OCI-LY1 (cell line): ENCODE results near the gene MYO18A.
A peak's percentile ranks its signal among the peaks of the same experiment; 100 is the strongest.
"Not testable (repeated sequence)": the region's sequence is repeated elsewhere in the genome, so short reads cannot be mapped to it uniquely, and the experiment has no call there.

ENCODE experiments used
- H2AFZ ChIP-seq: fragments of 200-600 bp; sonication (generic), shearing (Covaris generic); 2 replicates; pipeline ENCODE4 v1.6.0; 2014; ENCODE audit warnings: antibody characterized with exemption, mild to moderate bottlenecking, low read length
- H3F3A ChIP-seq: fragments of 200-600 bp; sonication (generic), shearing (Covaris generic); 2 replicates; pipeline ENCODE4 v1.6.0; 2014; ENCODE audit warnings: mild to moderate bottlenecking, antibody characterized with exemption, low read length, moderate library complexity; ENCODE audit not compliant: insufficient read depth
- H3K27ac ChIP-seq: fragments of 200-600 bp; sonication (generic); 2 replicates; pipeline ENCODE4 v1.5.1; 2014; ENCODE audit warnings: low read length, mixed run types, mild to moderate bottlenecking, low read depth; ENCODE audit not compliant: poor library complexity, severe bottlenecking
- H3K27me3 ChIP-seq: fragments of 200-600 bp; sonication (generic); 2 replicates; pipeline ENCODE4 v1.6.0; 2014; ENCODE audit warnings: antibody characterized with exemption, mild to moderate bottlenecking, low read length, moderate library complexity; ENCODE audit not compliant: insufficient read depth
- H3K36me3 ChIP-seq: fragments of 200-600 bp; sonication (generic); 2 replicates; pipeline ENCODE4 v1.6.1; 2014; ENCODE audit warnings: mild to moderate bottlenecking, antibody characterized with exemption, low read length, moderate library complexity, mixed read lengths; ENCODE audit not compliant: insufficient read depth
- H3K4me1 ChIP-seq: fragments of 200-600 bp; sonication (generic); 2 replicates; pipeline ENCODE4 v1.5.1; 2014; ENCODE audit warnings: mild to moderate bottlenecking, low read length, moderate library complexity; ENCODE audit not compliant: insufficient read depth, severe bottlenecking
- H3K4me2 ChIP-seq: fragments of 200-600 bp; sonication (generic), shearing (Covaris generic); 2 replicates; pipeline ENCODE4 v1.6.1; 2014; ENCODE audit warnings: low read length
- H3K4me3 ChIP-seq: fragments of 200-600 bp; sonication (generic); 2 replicates; pipeline ENCODE4 v1.5.1; 2014; ENCODE audit warnings: low read length, low read depth, mild to moderate bottlenecking, mixed read lengths; ENCODE audit not compliant: poor library complexity, severe bottlenecking
- H3K79me2 ChIP-seq: fragments of 200-600 bp; shearing (Covaris generic); 2 replicates; pipeline ENCODE4 v1.6.1; 2016; ENCODE audit warnings: mixed run types, low read length, mixed read lengths; ENCODE audit not compliant: insufficient read depth
- H3K9ac ChIP-seq: fragments of 200-600 bp; sonication (generic), shearing (Covaris generic); 2 replicates; pipeline ENCODE4 v1.6.1; 2014; ENCODE audit warnings: mild to moderate bottlenecking, low read length, mixed read lengths
- H3K9me2 ChIP-seq: fragments of 200-600 bp; sonication (generic), shearing (Covaris generic); 2 replicates; pipeline ENCODE4 v1.6.1; 2014; ENCODE audit warnings: low read depth, mild to moderate bottlenecking, low read length, mixed read lengths
- H3K9me3 ChIP-seq: fragments of 200-600 bp; shearing (Covaris generic); 2 replicates; pipeline ENCODE4 v1.6.1; 2014; ENCODE audit warnings: low read length, mixed read lengths
- H4K20me1 ChIP-seq: fragments of 200-600 bp; sonication (generic), shearing (Covaris generic); 2 replicates; pipeline ENCODE4 v1.6.0; 2016; ENCODE audit warnings: mild to moderate bottlenecking, low read length; ENCODE audit not compliant: insufficient read depth
- EZH2 ChIP-seq: fragments of 200-600 bp; sonication (generic), shearing (Covaris generic); IDR thresholded peaks from 2 replicates; pipeline ENCODE4 v1.8.0; 2017; ENCODE audit warnings: borderline replicate concordance, mixed run types, mild to moderate bottlenecking, antibody characterized with exemption, low read length, moderate library complexity, mixed read lengths
- TF ChIP-seq, protein P1 (sequence below): fragments of 200-600 bp; sonication (generic), shearing (Covaris generic); IDR thresholded peaks from 2 replicates; pipeline ENCODE4 v1.5.1; 2017; ENCODE audit warnings: mild to moderate bottlenecking, antibody characterized with exemption, low read length, moderate library complexity, mixed read lengths

Gene MYO18A

DNA sequence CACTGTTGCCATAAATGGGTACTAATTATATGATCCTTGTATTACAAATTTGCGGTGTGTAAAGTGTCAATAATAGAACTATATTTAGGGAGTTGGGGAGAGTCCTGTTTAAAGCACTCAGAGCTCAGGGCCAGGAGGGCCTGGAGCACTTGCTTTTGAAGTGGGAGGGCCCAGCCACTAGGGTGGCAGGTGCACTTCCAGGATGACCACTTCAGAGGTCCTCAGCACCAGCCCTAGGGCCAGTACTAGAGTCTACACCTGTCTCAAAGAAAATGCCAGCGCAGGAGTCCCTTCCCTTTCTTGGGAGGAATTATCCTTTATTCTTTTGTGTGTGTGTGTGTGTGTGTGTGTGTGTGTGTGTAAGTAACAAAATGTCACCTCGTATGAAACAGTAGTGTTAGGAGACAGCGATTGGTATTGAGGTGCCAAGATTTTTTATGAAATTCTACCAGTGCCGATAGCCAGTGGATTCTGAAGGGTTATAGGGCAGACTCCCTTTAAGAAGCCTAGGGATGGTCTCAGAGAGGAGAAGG is 31.9 kb downstream of the MYO18A start:
- Histone ChIP-seq H3K36me3 (no peaks in the 10 kb centered on the region), H3K9me3 (no peaks in the 10 kb centered on the region), H3K4me1 (peaks cover 35% of the 10 kb centered on the region), H3K4me3 (peak overlapping the region; percentile 48), H3K79me2 (no peaks in the 10 kb centered on the region), H3K9me2 (no peaks in the 10 kb centered on the region), H3K27me3 (no peaks in the 10 kb centered on the region), H3K9ac (peak overlapping the region; percentile 51), H2AFZ (no peak overlapping the region), H4K20me1 (no peaks in the 10 kb centered on the region), H3K27ac (peak overlapping the region; percentile 28), H3K4me2 (peak overlapping the region; percentile 67), H3F3A (peaks cover 5% of the 10 kb centered on the region; the same call in 1 of the 2 replicates)
- TF ChIP-seq, protein P1, sequence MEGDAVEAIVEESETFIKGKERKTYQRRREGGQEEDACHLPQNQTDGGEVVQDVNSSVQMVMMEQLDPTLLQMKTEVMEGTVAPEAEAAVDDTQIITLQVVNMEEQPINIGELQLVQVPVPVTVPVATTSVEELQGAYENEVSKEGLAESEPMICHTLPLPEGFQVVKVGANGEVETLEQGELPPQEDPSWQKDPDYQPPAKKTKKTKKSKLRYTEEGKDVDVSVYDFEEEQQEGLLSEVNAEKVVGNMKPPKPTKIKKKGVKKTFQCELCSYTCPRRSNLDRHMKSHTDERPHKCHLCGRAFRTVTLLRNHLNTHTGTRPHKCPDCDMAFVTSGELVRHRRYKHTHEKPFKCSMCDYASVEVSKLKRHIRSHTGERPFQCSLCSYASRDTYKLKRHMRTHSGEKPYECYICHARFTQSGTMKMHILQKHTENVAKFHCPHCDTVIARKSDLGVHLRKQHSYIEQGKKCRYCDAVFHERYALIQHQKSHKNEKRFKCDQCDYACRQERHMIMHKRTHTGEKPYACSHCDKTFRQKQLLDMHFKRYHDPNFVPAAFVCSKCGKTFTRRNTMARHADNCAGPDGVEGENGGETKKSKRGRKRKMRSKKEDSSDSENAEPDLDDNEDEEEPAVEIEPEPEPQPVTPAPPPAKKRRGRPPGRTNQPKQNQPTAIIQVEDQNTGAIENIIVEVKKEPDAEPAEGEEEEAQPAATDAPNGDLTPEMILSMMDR: no peak
- TF ChIP-seq EZH2: no peak

DNA sequence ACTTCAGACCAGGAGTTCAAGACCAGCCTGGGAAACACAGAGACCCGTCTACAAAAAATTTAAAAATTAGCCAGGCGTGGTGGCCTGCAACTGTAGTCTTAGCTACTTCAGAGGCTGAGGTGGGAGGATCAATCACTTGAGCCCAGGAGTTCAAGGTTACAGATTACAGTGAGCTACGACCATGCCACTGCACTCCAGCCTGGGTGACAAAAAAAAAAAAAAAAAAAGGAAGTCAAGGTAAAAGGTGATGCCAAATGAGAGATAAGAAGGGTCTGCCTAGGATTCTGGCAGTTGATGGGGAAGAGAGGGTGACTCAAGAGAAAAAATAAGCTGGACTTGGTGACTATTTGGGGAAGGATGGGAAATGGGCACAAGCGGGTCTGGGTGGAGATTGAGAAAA is 32.5 kb downstream of the MYO18A start:
- Histone ChIP-seq H3K4me2 (no peak overlapping the region), H3K36me3 (no peaks in the 10 kb centered on the region), H4K20me1 (no peaks in the 10 kb centered on the region), H3K27ac (no peak overlapping the region), H3K79me2 (no peaks in the 10 kb centered on the region), H3K27me3 (no peaks in the 10 kb centered on the region), H3F3A (peaks cover 5% of the 10 kb centered on the region; the same call in 1 of the 2 replicates), H3K9me3 (no peaks in the 10 kb centered on the region), H3K4me1 (peaks cover 35% of the 10 kb centered on the region), H2AFZ (no peak overlapping the region), H3K4me3 (no peak overlapping the region), H3K9ac (no peak overlapping the region), H3K9me2 (no peaks in the 10 kb centered on the region)
- TF ChIP-seq, protein P1: no peak
- TF ChIP-seq EZH2: no peak

- not testable (repeated sequence) for H3K9me3 ChIP-seq, H3K4me2 ChIP-seq, H3F3A ChIP-seq, H2AFZ ChIP-seq, H3K9ac ChIP-seq, H3K4me3 ChIP-seq, H3K9me2 ChIP-seq, H4K20me1 ChIP-seq, H3K27ac ChIP-seq, H3K79me2 ChIP-seq, H3K27me3 ChIP-seq, H3K36me3 ChIP-seq
- H3K4me1 ChIP-seq: peaks cover 37% of the 10 kb centered on the region
Measured at GRCh38 chr17:29147228-29147627, 33.0 kb downstream of the MYO18A start.

DNA sequence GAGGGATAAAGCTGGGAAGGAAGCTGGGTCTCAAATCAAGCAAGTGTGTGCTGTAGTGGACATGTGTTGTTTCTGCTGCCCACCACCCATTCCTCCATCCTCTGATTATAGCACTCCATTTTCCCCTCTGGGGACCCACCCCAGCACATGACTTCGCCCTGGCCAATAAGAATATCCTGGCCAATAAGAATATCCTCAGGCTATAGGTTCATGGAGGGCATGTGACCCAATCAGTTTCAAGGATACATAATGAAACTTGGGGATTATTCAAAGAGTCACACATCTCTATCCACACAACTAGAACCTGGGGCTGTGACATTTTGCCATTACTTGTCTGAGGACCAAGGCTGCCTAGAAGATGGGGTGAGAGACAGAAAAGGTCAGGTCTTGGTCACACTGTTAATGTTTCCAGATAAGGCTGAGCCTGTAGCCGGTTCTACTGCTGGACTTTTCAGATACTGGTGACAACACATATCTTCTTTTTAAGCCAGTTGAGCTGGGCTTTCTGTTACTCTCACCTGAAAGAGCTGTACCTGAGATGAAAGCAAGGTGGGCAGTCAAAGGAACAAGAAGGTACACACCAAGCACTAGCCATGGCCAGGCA is 33.7 kb downstream of the MYO18A start:
- no peaks in the 10 kb centered on the region for H3K27me3 ChIP-seq
- H2AFZ ChIP-seq: no peak overlapping the region
- no peaks in the 10 kb centered on the region for H3K9me3 ChIP-seq
- no peaks in the 10 kb centered on the region for H3K36me3 ChIP-seq
- H3F3A ChIP-seq: peaks cover 5% of the 10 kb centered on the region; the same call in 1 of the 2 replicates
- H3K4me1 ChIP-seq: peaks cover 45% of the 10 kb centered on the region
- no peaks in the 10 kb centered on the region for H3K9me2 ChIP-seq
- no peak overlapping the region for H3K4me2 ChIP-seq
- H3K79me2 ChIP-seq: no peaks in the 10 kb centered on the region
- peak overlapping the region; percentile 2 for H3K27ac ChIP-seq
- no peak overlapping the region for H3K4me3 ChIP-seq
- H3K9ac ChIP-seq: no peak overlapping the region
- TF ChIP-seq, protein P1: no peak
- no peak for TF ChIP-seq EZH2
- H4K20me1 ChIP-seq: no peaks in the 10 kb centered on the region
